DMS79 treated with DMSO at 0.1 percent for 48 hours (cell line): ENCODE measurements around the gene SRSF4.
"Not testable (repeated sequence)": the region's sequence is repeated elsewhere in the genome, so short reads cannot be mapped to it uniquely, and the experiment has no call there.

Source experiments
- DNase-seq: peaks from one replicate; lab custom pipeline; 2025; lab: John Stamatoyannopoulos, UW

Gene SRSF4

DNA sequence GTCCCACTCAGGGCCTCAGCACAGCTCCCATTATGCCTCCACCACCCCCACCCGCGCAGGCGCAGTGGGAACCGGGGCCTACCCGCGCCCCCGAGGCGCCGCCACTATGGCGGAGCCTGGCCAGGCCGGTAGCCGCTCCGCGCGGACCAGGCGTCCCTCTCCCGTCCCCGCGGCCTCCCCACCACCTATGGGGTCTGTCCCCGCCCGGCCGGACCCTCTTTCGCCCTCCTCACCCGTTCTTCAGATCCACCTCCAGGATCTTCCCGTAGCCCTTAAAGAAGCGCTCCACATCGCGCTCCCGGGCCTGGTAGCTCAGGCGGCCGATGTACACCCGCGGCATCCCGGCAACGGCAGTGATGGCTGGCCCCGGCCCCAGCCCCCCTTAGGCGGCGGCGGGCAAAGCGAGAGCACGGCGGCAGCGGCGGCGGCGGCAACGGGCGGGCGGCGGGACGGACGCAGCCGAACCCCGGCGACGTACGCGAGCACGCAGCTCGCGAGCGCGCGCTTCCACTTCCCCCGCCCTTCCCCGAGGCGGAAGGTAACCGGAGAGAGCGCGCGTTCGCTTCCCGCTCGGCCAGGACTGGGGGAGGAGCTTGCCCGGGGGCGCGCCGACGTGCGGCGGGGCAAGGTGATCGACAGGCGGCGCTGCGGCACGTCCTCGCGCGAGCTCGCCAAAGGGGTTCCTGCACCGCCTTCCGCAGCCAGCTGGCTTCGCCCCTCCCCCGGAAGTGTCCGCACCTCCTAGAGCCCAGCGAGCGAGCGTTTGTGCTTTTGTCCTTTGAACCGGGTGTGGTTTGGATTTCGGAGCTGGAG is at the start of gene SRSF4:
Gene SRSF4 (minus strand): TSS at position 488 of the 813 bp plus-strand sequence. CDS start 148 bp downstream, at position 340.
- peak; percentile 98 for DNase-seq

- DNase-seq, result peak; percentile 89
Measured at GRCh38 chr1:29230553-29231378, 49.1 kb upstream of the SRSF4 start, which contains the start of gene MECR. Gene MECR, minus strand, starts transcription at chr1:29230934. Its CDS starts 28 bp downstream, at chr1:29230906.

DNA sequence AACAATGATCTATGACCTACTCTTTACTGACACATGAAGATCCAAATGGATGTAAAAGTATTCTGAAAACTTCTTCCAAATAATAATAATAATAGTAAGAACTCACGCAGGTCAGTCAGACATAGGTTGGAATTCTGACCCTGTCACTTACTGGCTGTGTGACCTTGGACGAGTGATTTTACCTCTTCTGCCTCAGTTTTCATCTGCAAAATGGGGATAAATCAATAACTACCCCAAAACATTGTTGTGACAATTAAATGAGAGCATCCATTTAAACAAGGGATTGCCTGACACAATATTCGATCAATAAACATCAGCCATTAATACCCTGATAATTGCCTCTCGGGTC is 48.5 kb upstream of the SRSF4 start:
- DNase-seq, result no peak

DNA sequence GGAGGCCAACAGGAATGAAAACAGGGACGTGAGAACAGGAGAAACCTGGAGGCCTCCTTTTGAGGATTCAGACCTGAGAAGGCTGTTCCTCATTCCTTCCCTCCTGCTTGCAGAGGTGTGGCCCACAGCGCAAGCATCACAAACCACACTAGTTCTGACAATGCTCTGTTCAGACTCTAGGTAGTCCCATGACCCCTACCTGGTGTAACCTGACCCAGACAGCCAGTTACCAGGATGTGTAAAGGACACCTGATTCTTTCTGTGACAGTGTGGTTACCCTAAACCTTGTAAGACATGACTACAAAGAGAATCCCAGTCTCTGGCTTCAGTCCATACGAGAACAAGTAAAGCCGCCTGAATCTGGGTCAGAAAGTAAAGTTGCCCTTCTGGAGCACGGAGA is 45.8 kb upstream of the SRSF4 start:
- no peak for DNase-seq

- DNase-seq, result no peak
Measured at GRCh38 chr1:29225361-29225760, 43.7 kb upstream of the SRSF4 start.

DNA sequence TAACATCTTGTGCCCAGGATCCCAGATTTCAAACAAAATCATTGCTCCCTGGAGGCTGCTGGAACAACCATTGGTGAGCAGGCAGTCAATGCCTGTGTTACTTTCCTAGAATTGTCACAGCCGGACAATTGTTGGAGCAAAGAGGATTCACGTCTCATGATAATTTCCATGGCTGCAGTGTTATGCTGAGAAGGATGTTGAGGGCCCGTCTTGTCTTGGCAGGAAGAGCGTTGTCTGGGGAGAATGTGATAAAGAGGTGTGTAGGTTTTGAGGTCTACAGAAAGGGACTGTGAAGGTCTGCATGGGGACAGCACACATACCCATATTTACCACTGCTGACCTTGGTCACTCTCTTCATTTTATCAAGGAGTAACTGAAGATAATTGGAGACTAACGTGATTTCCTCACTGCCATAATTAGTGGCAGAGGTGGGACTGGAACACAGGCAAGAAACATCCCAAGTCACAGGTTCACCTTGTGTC is 42.7 kb upstream of the SRSF4 start:
- DNase-seq, result no peak

DNA sequence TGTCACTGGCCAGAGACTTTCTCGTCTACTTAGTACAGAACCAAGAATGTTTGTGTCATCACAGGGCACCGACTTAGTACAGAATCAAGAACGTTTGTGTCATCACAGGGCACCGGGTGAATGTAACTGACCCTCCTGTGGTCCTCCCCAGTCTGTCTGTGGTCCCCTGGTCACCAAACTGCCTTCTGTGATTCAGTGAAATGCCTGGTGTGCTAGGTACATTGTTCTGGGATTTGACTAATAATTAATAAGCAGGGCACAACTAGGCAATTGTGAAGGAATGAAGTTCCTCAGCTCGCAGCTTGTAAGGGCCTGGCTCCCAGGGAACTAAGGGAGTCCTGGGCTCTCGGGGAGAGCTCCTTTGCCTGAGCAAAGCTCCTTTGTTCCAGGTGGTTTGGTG is 41.8 kb upstream of the SRSF4 start:
- DNase-seq, result no peak

- no peak for DNase-seq
Measured at GRCh38 chr1:29222686-29223085, 41.0 kb upstream of the SRSF4 start.

- DNase-seq, result not testable (repeated sequence)
Measured at GRCh38 chr1:29222260-29222659, 40.6 kb upstream of the SRSF4 start.

DNA sequence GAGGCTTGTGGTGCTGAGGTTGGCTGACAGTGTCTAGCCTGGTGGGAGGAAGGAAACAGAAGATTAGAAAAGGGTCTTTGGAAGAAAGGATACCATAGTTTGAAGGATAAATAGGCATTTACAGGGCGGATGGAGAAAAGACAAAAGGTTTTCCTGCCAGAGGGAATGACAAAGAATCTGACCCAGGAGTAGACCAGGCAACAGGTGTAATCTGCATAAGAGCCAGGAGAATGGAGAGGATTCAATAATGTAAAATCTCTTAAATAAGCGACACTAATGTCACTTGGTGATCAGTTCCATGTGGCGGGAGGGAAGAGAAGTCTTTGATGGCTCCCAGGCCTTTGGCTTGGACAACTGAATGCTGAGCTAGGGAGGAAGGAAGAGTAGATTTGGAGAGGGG is 39.6 kb upstream of the SRSF4 start:
- DNase-seq, result no peak

- DNase-seq, result peak; percentile 25
Measured at GRCh38 chr1:29218223-29218622, 36.5 kb upstream of the SRSF4 start.

DNA sequence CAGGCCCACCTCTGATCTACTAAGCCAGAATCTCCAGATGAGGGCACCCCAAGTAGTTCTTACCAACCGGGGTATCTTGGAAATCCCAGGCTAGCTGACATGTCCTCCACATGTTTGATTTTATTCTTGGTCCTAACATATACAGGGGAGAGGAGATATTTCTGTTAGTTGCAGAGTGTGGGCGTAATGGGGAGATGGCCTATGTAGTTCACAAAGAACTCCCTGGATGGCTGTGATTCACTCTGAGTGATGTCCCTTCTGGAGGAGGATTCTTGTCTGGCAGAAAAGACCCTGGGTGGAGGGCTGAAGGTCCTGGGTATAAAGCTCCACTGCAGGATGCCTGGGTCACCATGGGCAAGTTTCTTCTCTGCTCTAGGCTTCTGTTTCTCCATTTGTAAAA is 35.9 kb upstream of the SRSF4 start:
- DNase-seq, result no peak

DNA sequence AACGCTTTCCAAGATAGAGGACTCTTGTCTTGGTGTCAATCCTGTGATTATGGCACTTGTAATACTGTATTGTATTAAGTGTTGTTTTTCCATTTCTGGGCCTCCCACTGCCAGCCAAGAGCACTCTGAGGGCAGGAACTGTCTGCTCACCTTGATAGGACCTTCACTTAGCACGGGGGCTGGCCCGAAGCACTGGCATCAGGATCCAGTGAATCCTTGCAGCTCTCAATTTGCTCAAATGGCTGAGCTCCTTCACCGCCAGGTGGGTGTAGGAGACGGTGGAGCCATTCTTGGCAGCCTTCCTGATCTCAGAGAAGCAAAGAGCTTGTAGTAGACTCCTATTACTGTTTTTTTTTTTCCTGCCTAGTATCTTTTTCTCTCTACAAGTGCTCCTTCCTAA is 31.4 kb upstream of the SRSF4 start:
- peak; percentile 98 for DNase-seq

- DNase-seq, result no peak
Measured at GRCh38 chr1:29211086-29212030, 29.7 kb upstream of the SRSF4 start.

DNA sequence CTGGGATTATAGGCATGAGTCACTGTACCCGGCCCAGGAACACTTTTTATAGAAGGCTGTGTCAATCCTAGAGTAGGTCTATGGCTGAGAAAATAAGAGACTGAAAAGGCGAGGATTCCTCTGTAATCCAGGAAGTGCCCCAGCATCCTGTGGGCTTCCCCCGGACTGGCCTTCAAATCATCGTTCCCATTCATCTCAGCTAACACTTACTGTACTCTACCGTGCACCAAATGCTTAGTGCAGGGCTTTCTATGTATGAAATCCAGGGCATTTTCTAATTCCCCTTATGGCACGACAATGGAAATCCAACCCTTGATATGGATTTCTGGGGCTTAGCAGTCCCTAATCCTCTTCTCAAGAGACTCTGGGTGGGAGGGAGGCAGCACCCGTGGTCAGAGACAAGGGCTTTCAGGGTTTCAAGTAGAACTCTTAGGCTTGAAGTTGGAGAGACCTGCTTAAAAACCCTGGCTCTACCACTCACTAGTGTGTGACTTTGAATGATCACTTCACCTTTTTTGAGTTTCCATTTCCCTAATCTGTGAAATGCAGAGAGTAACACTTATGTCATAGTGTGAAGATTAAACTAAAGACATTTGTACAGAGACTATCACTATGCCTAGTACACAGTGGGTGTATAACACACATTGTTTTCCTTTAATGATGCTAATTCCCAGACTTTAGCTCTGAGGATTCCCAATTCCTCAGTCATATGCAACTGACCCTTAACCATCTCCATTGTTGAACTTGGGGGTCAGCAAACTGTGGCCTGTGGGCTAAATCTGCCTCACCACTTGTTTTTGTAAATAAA is 28.8 kb upstream of the SRSF4 start:
- peak; percentile 44 for DNase-seq

- DNase-seq, result no peak
Measured at GRCh38 chr1:29209173-29209572, 27.5 kb upstream of the SRSF4 start.

- DNase-seq, result no peak
Measured at GRCh38 chr1:29208442-29208841, 26.7 kb upstream of the SRSF4 start.

- peak; percentile 96 for DNase-seq
Measured at GRCh38 chr1:29202584-29203340, 21.1 kb upstream of the SRSF4 start.

- DNase-seq, result no peak
Measured at GRCh38 chr1:29202053-29202452, 20.4 kb upstream of the SRSF4 start.

GRCh38 chr1:29201595-29202051 is 19.9 kb upstream of the SRSF4 start:
- no peak for DNase-seq
